Measurements from ENCODE around the gene DENND4A.

The DENND4A gene

GRCh38 chr15:65695081-65695480 is 97.0 kb downstream of the DENND4A start:
- H3K27me3 ChIP-seq (ENCODE audit: insufficient read depth, low read length): no peaks in the 10 kb centered on the region
- no peak overlapping the region for H3K4me3 ChIP-seq (ENCODE audit: low read length)
- no peak overlapping the region for H2AFZ ChIP-seq (ENCODE audit: low read depth, low read length)
- H3K9me3 ChIP-seq (ENCODE audit: low read length): no peaks in the 10 kb centered on the region
- H3K36me3 ChIP-seq (ENCODE audit: insufficient read depth, low read length): peaks cover 4% of the 10 kb centered on the region
- H3K4me1 ChIP-seq (ENCODE audit: insufficient read depth, low read length): no peaks in the 10 kb centered on the region

- no peaks in the 10 kb centered on the region for H3K27me3 ChIP-seq (ENCODE audit: insufficient read depth, low read length)
- peaks cover 19% of the 10 kb centered on the region for H3K36me3 ChIP-seq (ENCODE audit: insufficient read depth, low read length)
- H3K4me3 ChIP-seq (ENCODE audit: low read length): no peak overlapping the region
- H3K9me3 ChIP-seq (ENCODE audit: low read length): no peaks in the 10 kb centered on the region
- no peak overlapping the region for H2AFZ ChIP-seq (ENCODE audit: low read depth, low read length)
- H3K4me1 ChIP-seq (ENCODE audit: insufficient read depth, low read length): no peaks in the 10 kb centered on the region
Measured at GRCh38 chr15:65690778-65691177, 101.3 kb downstream of the DENND4A start.

GRCh38 chr15:65690173-65690572 is 101.9 kb downstream of the DENND4A start:
- no peaks in the 10 kb centered on the region for H3K9me3 ChIP-seq (ENCODE audit: low read length)
- peaks cover 19% of the 10 kb centered on the region for H3K36me3 ChIP-seq (ENCODE audit: insufficient read depth, low read length)
- no peaks in the 10 kb centered on the region for H3K4me1 ChIP-seq (ENCODE audit: insufficient read depth, low read length)
- H3K27me3 ChIP-seq (ENCODE audit: insufficient read depth, low read length): no peaks in the 10 kb centered on the region
- no peak overlapping the region for H3K4me3 ChIP-seq (ENCODE audit: low read length)
- H2AFZ ChIP-seq (ENCODE audit: low read depth, low read length): no peak overlapping the region

- Histone ChIP-seq H3K4me1 (ENCODE audit: insufficient read depth, low read length) (no peaks in the 10 kb centered on the region), H3K4me3 (ENCODE audit: low read length) (no peak overlapping the region), H3K9me3 (ENCODE audit: low read length) (no peaks in the 10 kb centered on the region), H3K36me3 (ENCODE audit: insufficient read depth, low read length) (peaks cover 19% of the 10 kb centered on the region), H3K27me3 (ENCODE audit: insufficient read depth, low read length) (no peaks in the 10 kb centered on the region), H2AFZ (ENCODE audit: low read depth, low read length) (no peak overlapping the region)
Measured at GRCh38 chr15:65688462-65688861, 103.6 kb downstream of the DENND4A start.

GRCh38 chr15:65682404-65682911 is 109.6 kb downstream of the DENND4A start:
- no peaks in the 10 kb centered on the region for H3K27me3 ChIP-seq (ENCODE audit: insufficient read depth, low read length)
- no peaks in the 10 kb centered on the region for H3K36me3 ChIP-seq (ENCODE audit: insufficient read depth, low read length)
- H3K4me1 ChIP-seq (ENCODE audit: insufficient read depth, low read length): no peaks in the 10 kb centered on the region
- no peaks in the 10 kb centered on the region for H3K9me3 ChIP-seq (ENCODE audit: low read length)
- H3K4me3 ChIP-seq (ENCODE audit: low read length): no peak overlapping the region
- no peak overlapping the region for H2AFZ ChIP-seq (ENCODE audit: low read depth, low read length)

GRCh38 chr15:65680544-65680943 is 111.5 kb downstream of the DENND4A start:
- Histone ChIP-seq H3K4me3 (ENCODE audit: low read length) (no peak overlapping the region), H3K9me3 (ENCODE audit: low read length) (no peaks in the 10 kb centered on the region), H3K4me1 (ENCODE audit: insufficient read depth, low read length) (no peaks in the 10 kb centered on the region), H3K27me3 (ENCODE audit: insufficient read depth, low read length) (no peaks in the 10 kb centered on the region), H3K36me3 (ENCODE audit: insufficient read depth, low read length) (no peaks in the 10 kb centered on the region), H2AFZ (ENCODE audit: low read depth, low read length) (no peak overlapping the region)

- Histone ChIP-seq H3K4me1 (ENCODE audit: insufficient read depth, low read length) (no peaks in the 10 kb centered on the region), H3K27me3 (ENCODE audit: insufficient read depth, low read length) (no peaks in the 10 kb centered on the region), H3K36me3 (ENCODE audit: insufficient read depth, low read length) (peaks cover 2% of the 10 kb centered on the region), H3K9me3 (ENCODE audit: low read length) (no peaks in the 10 kb centered on the region), H3K4me3 (ENCODE audit: low read length) (no peak overlapping the region), H2AFZ (ENCODE audit: low read depth, low read length) (no peak overlapping the region)
Measured at GRCh38 chr15:65676123-65676522, 116.0 kb downstream of the DENND4A start.

GRCh38 chr15:65675551-65675950 is 116.5 kb downstream of the DENND4A start:
- Histone ChIP-seq H3K36me3 (ENCODE audit: insufficient read depth, low read length) (peaks cover 4% of the 10 kb centered on the region), H3K4me3 (ENCODE audit: low read length) (no peak overlapping the region), H2AFZ (ENCODE audit: low read depth, low read length) (no peak overlapping the region), H3K4me1 (ENCODE audit: insufficient read depth, low read length) (no peaks in the 10 kb centered on the region), H3K27me3 (ENCODE audit: insufficient read depth, low read length) (no peaks in the 10 kb centered on the region), H3K9me3 (ENCODE audit: low read length) (no peaks in the 10 kb centered on the region)

GRCh38 chr15:65666257-65666656 is 125.8 kb downstream of the DENND4A start:
- H3K4me1 ChIP-seq (ENCODE audit: insufficient read depth, low read length): peaks cover 4% of the 10 kb centered on the region
- peaks cover 6% of the 10 kb centered on the region for H3K36me3 ChIP-seq (ENCODE audit: insufficient read depth, low read length)
- H3K27me3 ChIP-seq (ENCODE audit: insufficient read depth, low read length): no peaks in the 10 kb centered on the region
- no peak overlapping the region for H3K4me3 ChIP-seq (ENCODE audit: low read length)
- no peak overlapping the region for H2AFZ ChIP-seq (ENCODE audit: low read depth, low read length)
- H3K9me3 ChIP-seq (ENCODE audit: low read length): no peaks in the 10 kb centered on the region

- Histone ChIP-seq H3K27me3 (ENCODE audit: insufficient read depth, low read length) (no peaks in the 10 kb centered on the region), H3K36me3 (ENCODE audit: insufficient read depth, low read length) (peaks cover 2% of the 10 kb centered on the region), H3K4me1 (ENCODE audit: insufficient read depth, low read length) (peaks cover 4% of the 10 kb centered on the region), H3K4me3 (ENCODE audit: low read length) (no peak overlapping the region), H2AFZ (ENCODE audit: low read depth, low read length) (no peak overlapping the region), H3K9me3 (ENCODE audit: low read length) (no peaks in the 10 kb centered on the region)
Measured at GRCh38 chr15:65663521-65663920, 128.6 kb downstream of the DENND4A start.

GRCh38 chr15:65660927-65661326 is 131.2 kb downstream of the DENND4A start:
- H3K27me3 ChIP-seq (ENCODE audit: insufficient read depth, low read length): no peaks in the 10 kb centered on the region

GRCh38 chr15:65659502-65660052 is 132.5 kb downstream of the DENND4A start:
- Histone ChIP-seq H3K4me3 (ENCODE audit: low read length) (no peak overlapping the region), H3K9me3 (ENCODE audit: low read length) (no peaks in the 10 kb centered on the region), H2AFZ (ENCODE audit: low read depth, low read length) (no peak overlapping the region), H3K27me3 (ENCODE audit: insufficient read depth, low read length) (no peaks in the 10 kb centered on the region), H3K4me1 (ENCODE audit: insufficient read depth, low read length) (no peaks in the 10 kb centered on the region), H3K36me3 (ENCODE audit: insufficient read depth, low read length) (peaks cover 4% of the 10 kb centered on the region)

More at GRCh38 chr15:65660927-65661326, 131.2 kb downstream of the DENND4A start:
- H3K4me3 ChIP-seq (ENCODE audit: low read length): no peak overlapping the region
- no peak overlapping the region for H2AFZ ChIP-seq (ENCODE audit: low read depth, low read length)
- H3K9me3 ChIP-seq (ENCODE audit: low read length): no peaks in the 10 kb centered on the region
- peaks cover 3% of the 10 kb centered on the region for H3K36me3 ChIP-seq (ENCODE audit: insufficient read depth, low read length)
- H3K4me1 ChIP-seq (ENCODE audit: insufficient read depth, low read length): no peaks in the 10 kb centered on the region

- Histone ChIP-seq H3K4me3 (ENCODE audit: low read length) (no peak overlapping the region), H3K4me1 (ENCODE audit: insufficient read depth, low read length) (no peaks in the 10 kb centered on the region), H3K27me3 (ENCODE audit: insufficient read depth, low read length) (no peaks in the 10 kb centered on the region), H2AFZ (ENCODE audit: low read depth, low read length) (no peak overlapping the region), H3K36me3 (ENCODE audit: insufficient read depth, low read length) (peaks cover 2% of the 10 kb centered on the region), H3K9me3 (ENCODE audit: low read length) (no peaks in the 10 kb centered on the region)
Measured at GRCh38 chr15:65655457-65655856, 136.6 kb downstream of the DENND4A start.

- Histone ChIP-seq H3K9me3 (ENCODE audit: low read length) (no peaks in the 10 kb centered on the region), H3K27me3 (ENCODE audit: insufficient read depth, low read length) (no peaks in the 10 kb centered on the region), H3K4me1 (ENCODE audit: insufficient read depth, low read length) (no peaks in the 10 kb centered on the region), H2AFZ (ENCODE audit: low read depth, low read length) (no peak overlapping the region), H3K36me3 (ENCODE audit: insufficient read depth, low read length) (peaks cover 2% of the 10 kb centered on the region), H3K4me3 (ENCODE audit: low read length) (no peak overlapping the region)
Measured at GRCh38 chr15:65655026-65655425, 137.1 kb downstream of the DENND4A start.
